ENCODE results near the gene TNNI3K.

GRCh38 chr1:74415935-74416334, 180.7 kb downstream of the TNNI3K start:
- TF ChIP-seq POLR2A (IDR thresholded peaks at IDR 0.05; ENCODE audit: low read depth, low read length) (no peak), POLR2AphosphoS5 (IDR thresholded peaks at IDR 0.05; ENCODE audit: low read depth, low read length) (no peak)
